NCI-H2029 (cell line): ENCODE results near the gene MINK1.
"Not testable (repeated sequence)": the region's sequence is repeated elsewhere in the genome, so short reads cannot be mapped to it uniquely, and the experiment has no call there.

Experiments
- DNase-seq: peaks from one replicate; lab custom pipeline; 2025; lab: John Stamatoyannopoulos, UW

MINK1 gene

DNA sequence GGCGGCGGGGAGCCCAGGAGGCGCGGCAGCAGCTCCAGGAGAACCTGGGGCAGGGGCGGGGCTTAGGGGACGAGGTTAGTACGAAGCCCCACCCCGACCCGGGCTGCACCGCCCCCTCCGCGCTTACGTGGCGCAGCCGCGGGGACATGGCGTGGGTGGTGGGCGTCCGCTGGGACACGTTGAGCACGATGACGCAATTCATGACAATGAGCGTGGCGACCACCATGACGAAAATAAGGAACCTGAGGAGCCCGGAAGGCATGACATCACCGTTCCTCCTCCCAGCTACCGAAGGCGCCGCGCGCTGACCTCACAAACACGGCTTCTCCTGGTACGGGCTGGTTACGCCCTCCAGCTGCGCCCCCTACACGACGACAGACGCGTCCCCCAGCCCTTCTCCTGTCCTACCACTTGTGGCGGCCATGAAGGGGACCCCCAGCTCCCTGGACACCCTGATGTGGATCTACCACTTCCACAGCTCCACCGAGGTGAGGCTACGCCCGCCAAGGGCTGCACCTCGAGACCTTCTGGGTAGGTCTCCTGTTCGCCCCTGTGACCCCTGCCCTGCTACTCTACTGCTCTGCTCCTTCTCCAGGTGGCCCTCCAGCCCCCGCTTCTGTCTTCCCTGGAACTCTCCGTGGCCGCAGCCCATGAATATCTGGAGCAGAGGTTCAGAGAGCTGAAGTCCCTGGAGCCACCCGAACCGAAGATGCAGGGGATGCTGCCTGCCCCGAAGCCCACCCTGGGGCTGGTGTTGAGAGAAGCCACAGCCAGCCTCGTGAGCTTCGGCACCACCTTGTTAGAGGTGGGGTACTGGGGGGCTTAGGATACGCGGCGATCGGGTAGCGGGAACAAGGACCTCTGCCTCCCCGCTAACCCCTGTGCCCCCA lies 66.4 kb downstream of the MINK1 start, which contains the start of gene C17orf107:
TSS of gene C17orf107 (plus strand) at position 196 of the 890 bp plus-strand sequence. CDS start at position 423, 227 bp downstream.
- DNase-seq: peak; percentile 33

DNA sequence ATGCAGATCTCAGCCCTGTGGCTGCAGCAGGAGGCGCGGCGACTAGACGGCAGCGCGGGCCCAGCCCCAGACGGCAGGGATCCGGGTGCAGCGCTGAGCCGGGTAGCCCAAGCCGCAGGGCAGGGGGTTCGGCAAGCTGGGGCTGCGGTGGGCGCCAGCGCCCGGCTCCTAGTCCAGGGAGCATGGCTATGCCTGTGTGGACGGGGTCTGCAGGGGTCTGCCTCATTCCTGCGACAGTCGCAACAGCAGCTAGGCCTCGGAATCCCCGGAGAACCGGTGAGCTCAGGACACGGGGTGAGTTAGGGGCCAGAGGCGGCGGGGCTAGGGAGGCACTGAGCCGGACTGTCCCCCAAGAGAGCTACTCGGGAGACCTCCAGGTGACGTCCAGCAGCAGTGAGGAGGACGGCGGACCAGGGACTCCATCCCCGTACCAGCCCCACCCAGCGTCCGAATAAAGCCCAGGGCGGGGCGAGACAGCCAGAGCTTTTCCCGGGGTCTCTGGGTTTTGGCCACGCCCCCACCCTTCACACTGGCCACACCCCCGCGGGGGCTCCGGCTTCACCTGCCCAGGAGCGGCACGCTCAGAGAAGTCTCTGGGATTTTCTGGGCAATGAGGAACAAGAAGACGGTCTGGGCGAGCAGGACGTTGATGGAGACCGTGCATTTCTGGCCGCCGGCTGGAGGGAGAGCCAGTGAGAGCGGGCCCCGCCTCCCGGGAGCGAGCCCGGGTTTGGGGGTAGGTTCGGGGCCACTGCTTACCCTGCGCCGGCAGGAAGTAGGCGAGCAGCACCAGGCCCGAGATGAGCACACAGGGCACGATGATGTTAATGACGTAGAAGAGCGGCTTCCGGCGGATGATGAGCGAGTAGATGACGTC lies 67.3 kb downstream of the MINK1 start:
- no peak for DNase-seq

DNA sequence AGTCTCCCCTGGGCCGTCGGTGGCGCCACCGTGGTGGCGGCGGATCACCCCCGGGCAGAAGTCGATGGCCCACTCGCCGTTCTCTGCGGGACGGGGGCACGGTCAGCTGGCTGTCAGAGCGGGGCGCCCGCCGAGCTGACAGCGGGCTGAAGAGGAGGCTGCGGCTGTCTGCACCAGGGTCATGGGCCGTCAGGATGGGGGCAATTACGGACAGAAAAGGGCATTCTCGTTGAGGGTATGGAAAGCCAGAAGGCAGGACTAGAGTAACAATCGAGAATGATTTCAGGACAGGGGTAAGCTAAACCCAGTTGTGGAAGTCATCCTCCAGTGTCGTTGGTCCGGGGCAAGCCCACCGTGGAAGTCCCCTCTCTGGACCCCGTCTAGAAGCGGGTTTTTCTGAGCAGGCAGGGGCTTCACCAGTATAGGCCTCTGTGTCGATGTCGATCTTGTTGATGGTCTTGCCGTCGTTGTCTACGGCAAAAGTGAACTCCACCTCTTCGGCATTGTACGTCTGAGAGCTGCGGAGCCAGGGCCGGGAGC lies 68.0 kb downstream of the MINK1 start:
- DNase-seq: no peak

DNA sequence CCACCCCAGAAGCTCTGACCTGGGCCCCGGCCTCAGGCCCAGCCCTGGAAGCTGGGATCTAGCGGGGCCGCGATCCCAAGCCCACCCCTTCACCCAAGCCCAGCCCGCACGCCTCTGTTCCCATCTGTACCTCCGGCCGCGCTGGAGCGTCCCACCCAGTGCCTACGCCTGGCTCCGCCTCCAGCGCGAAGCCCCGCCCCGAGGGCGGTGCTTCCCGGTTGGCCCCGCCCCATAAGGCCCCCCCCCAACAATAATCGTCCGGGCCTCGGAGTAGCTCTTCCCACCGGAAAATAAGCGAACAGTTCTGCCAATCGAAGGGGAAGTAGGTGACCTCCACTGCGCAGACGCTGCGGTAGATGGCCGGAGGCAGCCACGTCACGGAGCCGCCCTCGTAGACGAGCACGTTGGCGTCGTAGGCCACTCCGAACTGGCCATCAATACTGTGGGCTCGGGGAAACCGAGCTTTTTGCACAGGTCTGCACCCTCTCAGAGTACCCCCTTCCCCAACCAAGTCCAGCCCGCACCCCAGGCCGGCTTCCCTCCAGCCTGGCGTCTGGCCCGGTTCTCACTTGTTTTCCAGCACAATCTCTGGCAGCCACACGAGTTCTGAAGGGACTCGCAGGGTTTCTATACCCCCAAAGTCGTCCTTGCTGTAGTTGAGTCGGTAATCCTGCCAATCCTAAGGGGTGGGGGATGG lies 68.7 kb downstream of the MINK1 start:
- no peak for DNase-seq

DNA sequence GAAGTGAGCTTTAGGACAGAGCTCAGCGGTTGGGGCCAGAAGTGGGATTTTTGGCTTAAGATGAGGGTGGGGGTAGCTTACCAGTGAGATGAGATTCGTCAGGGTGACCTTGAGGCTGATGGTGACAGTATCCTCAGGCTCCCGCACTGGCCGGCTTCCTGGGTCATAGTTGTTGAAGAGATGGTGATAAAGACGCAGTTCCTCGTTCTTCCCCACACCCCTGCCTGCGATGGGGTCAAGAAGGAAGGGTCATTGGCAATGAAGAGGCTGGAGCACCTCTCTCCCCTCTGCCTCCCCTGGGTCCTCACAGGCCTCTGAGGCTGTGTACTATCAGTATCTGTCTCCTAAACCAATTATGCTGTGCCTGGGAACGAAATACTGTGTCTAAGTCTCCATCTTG lies 69.4 kb downstream of the MINK1 start:
- no peak for DNase-seq

DNA sequence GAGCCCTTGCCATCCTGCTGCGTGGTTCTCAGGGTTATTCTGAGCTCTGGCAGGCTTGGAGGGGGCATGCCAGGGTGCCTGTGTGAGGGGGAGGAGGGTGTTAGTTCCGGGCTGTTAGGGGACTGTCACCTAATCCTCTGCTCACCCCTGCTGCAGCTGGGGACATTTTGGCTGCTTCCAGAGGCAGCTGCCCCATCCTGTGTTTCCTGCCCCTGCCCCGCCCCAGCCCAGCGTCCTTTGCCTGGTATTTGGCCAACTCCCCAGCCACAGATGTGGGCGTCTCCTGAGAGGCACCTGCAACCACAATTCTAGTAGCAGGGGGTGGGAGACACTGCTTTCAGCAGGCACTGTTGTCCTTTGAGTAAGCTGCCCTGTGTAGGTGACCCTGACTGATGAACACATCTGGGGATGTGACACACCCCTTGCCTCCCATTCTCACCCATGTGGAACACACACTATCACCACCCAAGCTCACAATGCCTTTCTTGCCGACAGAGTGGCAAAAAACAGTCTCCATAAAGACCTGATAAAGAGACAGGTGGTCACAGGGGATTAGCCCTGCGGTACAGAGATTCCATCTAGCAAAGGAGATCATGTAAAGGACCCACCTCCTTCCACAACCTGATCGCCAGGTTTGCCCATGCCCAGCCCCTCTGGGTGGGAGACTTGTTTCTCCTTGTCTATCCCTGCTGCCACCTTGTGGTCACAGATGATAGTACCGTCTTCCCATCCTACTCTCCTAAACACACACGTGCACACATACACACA lies 70.1 kb downstream of the MINK1 start, which contains the start of gene CHRNE:
TSS of gene CHRNE (minus strand) at position 48 of the 768 bp plus-strand sequence. CDS start at position 13, 35 bp downstream.
- peak; percentile 32 for DNase-seq

DNA sequence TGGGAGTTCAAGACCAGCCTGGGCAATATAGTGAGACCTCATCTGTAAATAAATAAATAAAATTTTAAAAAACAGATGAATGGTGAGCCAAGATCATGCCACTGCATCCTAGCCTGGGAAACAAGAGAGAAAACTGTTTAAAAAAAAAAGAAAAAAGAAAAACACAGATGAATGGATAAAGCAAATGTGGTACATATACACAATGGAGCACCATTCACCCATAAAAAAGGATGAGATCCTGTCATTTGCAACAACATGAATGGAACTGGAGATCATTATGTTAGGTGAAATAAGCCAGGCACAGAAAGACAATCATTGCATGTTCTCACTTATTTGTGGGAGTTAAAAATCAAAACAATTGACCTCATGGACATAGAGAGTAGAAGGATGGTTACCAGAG lies 73.5 kb downstream of the MINK1 start:
- not testable (repeated sequence) for DNase-seq

DNA sequence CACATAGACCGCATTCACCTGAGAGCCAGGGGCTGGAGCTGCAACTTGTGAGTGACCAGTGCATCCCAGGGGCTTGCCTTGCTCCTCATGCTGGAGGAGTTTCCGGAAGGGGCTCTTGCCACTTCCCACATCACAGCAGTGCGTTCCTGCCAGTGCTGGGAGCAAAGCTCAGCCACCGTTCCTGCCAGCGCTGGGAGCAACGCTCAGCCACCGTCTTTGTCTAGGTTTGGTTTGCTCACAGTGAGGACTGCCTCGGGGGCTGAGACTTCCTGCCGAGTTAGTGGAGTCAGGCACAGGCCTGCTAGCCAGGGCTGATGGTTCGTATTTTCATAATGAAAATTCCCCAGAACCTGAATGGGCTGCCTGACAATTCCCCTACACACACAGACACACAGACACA lies 75.2 kb downstream of the MINK1 start:
- no peak for DNase-seq

DNA sequence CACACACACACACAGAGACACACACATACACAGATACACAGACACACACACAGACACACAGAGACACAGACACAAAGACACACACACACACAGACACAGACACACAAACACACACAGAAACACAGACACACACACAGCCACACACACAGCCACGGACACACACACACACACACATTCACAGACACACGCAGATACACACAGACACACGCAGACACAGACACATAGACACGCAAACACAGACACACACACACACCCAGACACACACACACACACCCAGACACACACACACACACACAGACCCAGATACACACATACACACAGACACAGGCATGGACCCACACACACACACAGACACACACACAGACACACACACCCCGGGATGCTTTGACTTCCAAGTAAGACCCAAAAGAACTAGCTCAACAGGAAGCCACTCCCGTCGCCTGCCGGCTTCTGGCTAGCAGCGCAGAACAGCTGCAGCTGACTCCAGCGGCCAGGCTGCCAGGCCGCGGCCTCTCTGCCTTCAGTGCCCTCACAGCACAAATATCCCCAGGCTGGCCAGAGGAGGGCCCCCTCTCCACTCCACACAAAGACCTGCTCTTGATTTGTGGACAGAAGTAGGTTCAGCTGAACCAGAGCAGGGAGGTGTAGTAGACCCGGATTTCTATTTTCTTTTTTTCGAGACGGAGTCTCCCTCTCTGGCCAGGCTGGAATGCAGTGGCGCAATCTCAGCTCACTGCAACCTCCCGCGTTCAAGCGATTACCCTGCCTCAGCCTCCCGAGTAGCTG lies 75.8 kb downstream of the MINK1 start:
- peak; percentile 58 for DNase-seq

DNA sequence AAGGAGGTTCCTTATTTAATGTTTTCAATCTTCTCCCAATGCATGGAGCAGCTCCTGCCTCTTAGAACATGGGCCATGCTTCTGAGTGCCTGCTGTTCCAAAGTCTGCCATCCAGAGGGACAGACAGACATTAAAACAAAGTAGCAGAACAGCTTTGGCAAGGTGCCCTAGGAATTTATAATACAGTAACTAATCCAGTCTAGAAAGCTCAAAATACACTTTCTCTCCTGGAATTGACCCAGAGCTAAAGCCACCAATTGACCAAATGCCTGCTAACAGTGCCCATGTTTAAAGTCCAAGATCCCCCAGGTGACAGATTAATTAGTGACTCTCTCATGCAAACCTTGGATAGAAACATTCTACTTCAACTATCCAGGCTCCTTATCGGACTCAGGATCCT lies 80.9 kb downstream of the MINK1 start:
- DNase-seq: no peak

DNA sequence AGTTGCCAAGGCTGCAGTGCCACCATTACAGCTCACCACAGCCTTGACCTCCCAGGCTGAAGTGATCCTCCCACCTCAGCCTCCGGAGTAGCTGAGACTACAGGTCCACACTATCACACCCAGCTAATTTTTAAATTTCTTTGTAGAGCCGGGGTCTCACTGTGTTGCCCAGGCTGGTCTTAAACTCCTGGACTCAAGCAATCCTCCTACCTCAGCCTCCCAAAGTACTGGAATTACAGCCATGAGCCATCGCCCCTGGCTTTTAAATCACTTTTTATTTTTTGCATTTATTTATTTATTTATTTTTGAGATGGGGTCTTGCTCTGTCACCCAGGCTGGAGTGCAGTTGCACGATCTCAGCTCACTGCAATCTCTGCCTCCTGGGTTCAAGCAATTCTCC lies 81.4 kb downstream of the MINK1 start:
- not testable (repeated sequence) for DNase-seq

DNA sequence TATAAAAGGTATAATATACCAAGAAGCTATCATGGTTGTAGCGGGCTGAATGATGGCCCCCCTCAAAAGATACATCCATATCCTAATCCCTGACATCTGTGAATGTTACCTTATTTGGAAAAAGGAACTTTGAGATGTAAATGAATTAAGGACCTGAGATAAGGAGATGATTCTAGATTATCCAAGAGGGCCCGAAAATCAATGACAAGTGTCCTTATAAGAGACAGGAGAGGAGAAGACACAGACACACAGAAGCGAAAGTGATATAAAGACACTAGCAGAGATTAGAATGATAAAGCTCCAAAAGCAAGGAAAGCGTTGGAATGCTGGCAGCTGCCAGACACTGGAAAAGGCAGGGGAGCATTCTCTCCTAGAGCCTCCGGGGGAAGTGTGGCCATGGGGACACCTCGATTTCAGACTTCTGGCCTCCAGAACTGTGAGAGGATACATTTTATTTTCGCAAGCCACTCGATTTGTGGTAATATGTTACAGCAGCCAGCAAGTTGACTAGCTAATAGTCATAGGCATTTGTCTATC lies 86.4 kb downstream of the MINK1 start:
- DNase-seq: no peak

DNA sequence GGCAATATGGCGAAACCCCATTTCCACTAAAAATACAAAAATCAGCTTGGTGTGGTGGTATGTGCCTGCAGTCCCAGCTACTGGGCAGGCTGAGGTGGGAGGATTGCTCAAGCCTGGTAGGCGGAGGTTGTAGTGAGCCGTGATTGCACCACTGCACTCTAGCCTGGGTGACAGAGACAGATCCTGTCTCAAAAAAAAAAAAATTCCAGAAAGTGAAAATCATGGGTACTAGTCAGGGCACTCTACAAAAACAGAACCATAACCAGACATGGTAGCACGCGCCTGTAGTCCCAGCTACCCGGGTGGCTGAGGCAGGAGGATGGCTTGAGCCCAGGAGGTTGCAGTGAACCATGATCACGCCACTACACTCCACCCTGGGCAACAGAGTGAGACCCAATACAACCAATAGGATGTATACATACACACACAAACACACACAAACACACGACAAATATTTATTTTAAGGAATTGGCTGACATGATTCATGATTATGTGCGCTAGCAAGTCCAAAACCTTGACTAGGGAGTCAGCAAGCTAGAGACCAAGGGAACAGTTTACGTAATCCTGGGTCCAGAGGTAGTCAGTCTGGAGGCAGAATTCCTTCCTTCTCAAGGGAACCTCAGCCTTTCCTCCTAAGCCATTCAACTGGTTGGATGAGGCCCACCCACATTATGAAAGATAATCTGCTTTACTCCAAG lies 87.4 kb downstream of the MINK1 start:
- DNase-seq: no peak

DNA sequence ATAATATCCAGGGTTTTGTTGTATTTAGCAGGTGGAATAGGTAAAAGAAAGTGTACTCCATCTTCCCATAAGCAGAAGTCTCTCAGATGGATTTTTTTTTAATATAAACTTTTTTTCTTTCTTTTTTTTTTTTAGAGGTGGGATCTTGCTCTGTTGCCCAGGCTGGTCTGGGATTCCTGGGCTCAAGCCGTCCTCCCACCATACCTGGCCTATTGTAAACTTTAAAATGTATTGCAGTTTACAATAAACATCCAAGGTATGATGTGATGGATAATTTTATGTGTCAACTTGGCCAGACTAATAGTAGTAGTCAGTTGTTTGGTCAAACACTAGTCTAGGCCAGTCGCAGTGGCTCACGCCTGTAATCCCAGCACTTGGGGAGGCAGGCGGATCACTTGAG lies 88.2 kb downstream of the MINK1 start:
- no peak for DNase-seq

DNA sequence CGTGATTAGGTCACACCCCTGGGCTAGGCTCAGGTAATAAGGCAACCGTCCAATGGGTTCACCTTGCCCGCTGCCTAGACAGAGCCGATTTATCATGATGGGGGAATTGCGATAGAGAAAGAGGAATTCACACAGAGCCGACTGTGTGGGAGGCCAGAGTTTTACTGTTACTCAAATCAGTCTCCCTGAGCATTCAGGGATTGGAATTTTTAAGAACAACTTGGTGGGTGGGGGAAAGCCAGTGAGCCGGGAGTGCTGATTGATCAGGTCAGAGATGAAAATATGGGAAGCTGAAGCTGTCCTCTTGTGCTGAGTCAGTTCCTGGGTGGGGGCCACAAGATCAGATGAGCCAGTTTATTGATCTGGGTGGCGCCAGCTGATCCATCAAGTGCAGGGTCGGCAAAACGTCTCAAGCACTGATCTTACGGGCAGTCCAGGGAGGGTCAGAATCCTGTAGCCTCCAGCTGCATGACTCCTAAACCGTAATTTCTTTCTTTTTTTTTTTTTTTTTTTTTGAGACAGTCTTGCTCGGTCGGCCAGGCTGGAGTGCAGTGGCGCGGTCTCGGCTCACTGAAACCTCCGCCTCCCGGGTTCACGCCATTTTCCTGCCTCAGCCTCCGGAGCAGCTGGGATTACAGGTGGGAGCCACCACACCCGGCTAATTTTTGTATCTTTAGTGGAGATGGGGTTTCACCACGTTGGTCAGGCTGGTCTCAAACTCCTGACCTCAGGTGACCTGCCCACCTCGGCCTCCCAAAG lies 93.6 kb downstream of the MINK1 start:
- DNase-seq: not testable (repeated sequence)

DNA sequence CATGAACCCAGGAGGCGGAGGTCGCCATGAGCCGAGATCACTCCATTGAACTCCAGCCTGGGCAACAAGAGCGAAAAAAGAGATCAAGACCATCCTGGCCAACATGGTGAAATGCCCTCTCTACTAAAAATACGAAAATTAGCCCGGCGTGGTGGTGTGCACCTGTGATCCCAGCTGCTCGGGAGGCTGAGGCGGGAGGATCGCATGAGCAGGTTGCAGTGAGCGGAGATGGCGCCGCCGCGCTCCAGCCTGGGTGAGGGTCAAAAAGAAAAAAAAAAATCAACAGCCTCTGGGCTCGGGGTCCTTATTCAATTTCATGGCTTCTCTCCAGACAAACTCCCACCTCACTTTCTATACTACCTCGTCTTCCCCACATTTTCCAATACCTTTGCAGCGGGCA lies 95.7 kb downstream of the MINK1 start:
- no peak for DNase-seq

DNA sequence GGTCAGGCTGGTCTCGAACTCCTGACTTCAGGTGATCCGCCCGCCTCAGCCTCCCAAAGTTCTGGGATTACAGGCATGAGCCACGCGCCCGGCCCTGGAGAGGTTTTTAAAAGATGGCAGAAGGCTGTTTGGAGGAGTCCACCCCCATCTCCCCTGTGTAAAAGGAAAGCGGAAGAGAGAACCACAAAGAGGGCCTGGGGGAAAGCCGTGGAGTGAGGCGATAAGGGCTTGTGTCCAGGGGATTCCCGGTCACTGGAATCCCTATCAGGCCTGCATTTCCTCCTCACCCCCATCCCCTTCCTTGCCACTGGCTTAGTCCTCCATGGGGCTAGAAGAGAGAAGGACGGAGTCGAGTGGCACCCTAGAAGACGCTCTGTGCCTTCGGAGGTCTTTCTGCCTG lies 98.8 kb downstream of the MINK1 start, which contains the start of gene GP1BA:
TSS of gene GP1BA (plus strand) at position 315 of the 400 bp plus-strand sequence. CDS start 328 bp downstream, outside the sequence.
- DNase-seq: no peak

DNA sequence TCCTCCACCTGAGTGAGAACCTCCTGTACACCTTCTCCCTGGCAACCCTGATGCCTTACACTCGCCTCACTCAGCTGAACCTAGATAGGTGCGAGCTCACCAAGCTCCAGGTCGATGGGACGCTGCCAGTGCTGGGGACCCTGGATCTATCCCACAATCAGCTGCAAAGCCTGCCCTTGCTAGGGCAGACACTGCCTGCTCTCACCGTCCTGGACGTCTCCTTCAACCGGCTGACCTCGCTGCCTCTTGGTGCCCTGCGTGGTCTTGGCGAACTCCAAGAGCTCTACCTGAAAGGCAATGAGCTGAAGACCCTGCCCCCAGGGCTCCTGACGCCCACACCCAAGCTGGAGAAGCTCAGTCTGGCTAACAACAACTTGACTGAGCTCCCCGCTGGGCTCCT lies 99.6 kb downstream of the MINK1 start:
- no peak for DNase-seq
